Endothelial cell (in vitro differentiated cells): ENCODE measurements around the gene PRKG1. TPM values are rescaled to one million over a fixed set of nuclear protein-coding genes. Genes with fewer than 3 reads are reported as not detected.

Experiments used
- DNase-seq: peaks from one replicate; pipeline ENCODE4 v3.0.0; 2021; ENCODE audit warnings: low spot score
- H3K27ac Mint-ChIP-seq: one replicate; pipeline ENCODE4 v1.8.0; 2021; ENCODE audit warnings: mixed read lengths, inconsistent platforms; ENCODE audit not compliant: unreplicated experiment
- H3K27me3 Mint-ChIP-seq: one replicate; pipeline ENCODE4 v1.8.0; 2021; ENCODE audit warnings: mild to moderate bottlenecking, moderate library complexity, mixed read lengths, inconsistent platforms; ENCODE audit not compliant: unreplicated experiment
- H3K36me3 Mint-ChIP-seq: one replicate; pipeline ENCODE4 v1.8.0; 2021; ENCODE audit warnings: mild to moderate bottlenecking, low read depth, mixed read lengths, inconsistent platforms; ENCODE audit not compliant: unreplicated experiment
- H3K4me1 Mint-ChIP-seq: one replicate; pipeline ENCODE4 v1.8.0; 2021; ENCODE audit warnings: mild to moderate bottlenecking, mixed read lengths, inconsistent platforms; ENCODE audit not compliant: unreplicated experiment
- H3K4me3 Mint-ChIP-seq: one replicate; pipeline ENCODE4 v1.8.0; 2021; ENCODE audit warnings: mild to moderate bottlenecking, mixed read lengths, inconsistent platforms; ENCODE audit not compliant: unreplicated experiment
- H3K9me3 Mint-ChIP-seq: one replicate; pipeline ENCODE4 v1.8.0; 2021; ENCODE audit warnings: mixed read lengths, inconsistent platforms; ENCODE audit not compliant: unreplicated experiment
- total RNA-seq: library from RNA; stranded (reverse); fragmentation: NEBNext Ultra II Directional; extraction: Animal tissue kit (Norgen Biotek cat#: 25700); gene quantifications from one replicate; pipeline ENCODE4 v1.2.1, GENCODE V29; 2021; ENCODE audit not compliant: unreplicated experiment
- TF ChIP-seq, protein P1 (sequence below): fragments of 200-600 bp; sonication (generic); IDR thresholded peaks from one replicate; pipeline ENCODE4 v1.5.0; 2021; ENCODE audit warnings: antibody characterized with exemption; ENCODE audit not compliant: unreplicated experiment

Gene PRKG1
- total RNA-seq, 1 donor from 2014 or later: 10.7 TPM

DNA sequence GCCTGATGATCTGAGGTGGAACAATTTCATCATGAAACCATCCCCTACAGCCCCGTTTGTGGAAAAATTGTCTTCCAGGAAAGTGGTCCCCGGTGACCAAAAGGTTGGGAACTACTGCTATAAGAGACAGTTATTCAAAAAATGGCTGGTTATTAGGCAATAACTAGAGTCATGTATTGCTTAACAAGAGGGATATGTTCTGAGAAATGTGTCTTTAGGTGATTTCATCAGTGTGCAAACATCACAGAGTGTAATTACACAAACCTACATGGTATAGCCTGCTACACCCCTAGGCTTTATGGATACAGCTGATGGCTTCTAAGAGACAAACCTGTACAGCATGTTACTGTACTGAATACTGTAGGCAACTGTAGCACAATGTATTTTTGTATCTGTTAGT lies 696.4 kb downstream of the PRKG1 start:
- DNase-seq: no peak
- TF ChIP-seq, protein P1, sequence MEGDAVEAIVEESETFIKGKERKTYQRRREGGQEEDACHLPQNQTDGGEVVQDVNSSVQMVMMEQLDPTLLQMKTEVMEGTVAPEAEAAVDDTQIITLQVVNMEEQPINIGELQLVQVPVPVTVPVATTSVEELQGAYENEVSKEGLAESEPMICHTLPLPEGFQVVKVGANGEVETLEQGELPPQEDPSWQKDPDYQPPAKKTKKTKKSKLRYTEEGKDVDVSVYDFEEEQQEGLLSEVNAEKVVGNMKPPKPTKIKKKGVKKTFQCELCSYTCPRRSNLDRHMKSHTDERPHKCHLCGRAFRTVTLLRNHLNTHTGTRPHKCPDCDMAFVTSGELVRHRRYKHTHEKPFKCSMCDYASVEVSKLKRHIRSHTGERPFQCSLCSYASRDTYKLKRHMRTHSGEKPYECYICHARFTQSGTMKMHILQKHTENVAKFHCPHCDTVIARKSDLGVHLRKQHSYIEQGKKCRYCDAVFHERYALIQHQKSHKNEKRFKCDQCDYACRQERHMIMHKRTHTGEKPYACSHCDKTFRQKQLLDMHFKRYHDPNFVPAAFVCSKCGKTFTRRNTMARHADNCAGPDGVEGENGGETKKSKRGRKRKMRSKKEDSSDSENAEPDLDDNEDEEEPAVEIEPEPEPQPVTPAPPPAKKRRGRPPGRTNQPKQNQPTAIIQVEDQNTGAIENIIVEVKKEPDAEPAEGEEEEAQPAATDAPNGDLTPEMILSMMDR: no peak
- no peaks in the 10 kb centered on the region for H3K4me1 Mint-ChIP-seq
- no peak overlapping the region for H3K27ac Mint-ChIP-seq
- H3K36me3 Mint-ChIP-seq: no peaks in the 10 kb centered on the region
- H3K9me3 Mint-ChIP-seq: no peaks in the 10 kb centered on the region
- no peaks in the 10 kb centered on the region for H3K27me3 Mint-ChIP-seq
- no peak overlapping the region for H3K4me3 Mint-ChIP-seq

DNA sequence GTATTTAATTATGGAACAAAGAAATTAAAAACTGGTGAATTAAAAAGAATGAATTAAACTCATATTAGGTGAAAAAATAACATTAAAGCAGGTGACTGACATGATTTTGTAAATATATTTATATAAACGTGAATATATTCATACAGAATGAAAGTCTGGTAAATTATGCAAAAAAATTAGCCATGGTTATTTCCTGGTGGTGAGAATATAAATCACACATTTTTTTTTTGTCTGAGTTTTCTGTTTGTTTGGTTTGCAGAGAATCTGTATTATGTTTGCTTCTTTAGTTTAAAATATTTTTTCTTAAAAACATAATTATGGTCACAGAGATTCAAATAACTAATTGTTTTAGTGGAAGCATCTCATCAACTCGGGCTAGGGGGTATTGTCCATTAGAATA lies 698.1 kb downstream of the PRKG1 start:
- TF ChIP-seq, protein P1: peak; percentile 31
- Mint-ChIP-seq H3K4me1 (no peaks in the 10 kb centered on the region), H3K27me3 (no peaks in the 10 kb centered on the region), H3K9me3 (no peaks in the 10 kb centered on the region), H3K36me3 (no peaks in the 10 kb centered on the region), H3K4me3 (no peak overlapping the region), H3K27ac (no peak overlapping the region)
- no peak for DNase-seq

DNA sequence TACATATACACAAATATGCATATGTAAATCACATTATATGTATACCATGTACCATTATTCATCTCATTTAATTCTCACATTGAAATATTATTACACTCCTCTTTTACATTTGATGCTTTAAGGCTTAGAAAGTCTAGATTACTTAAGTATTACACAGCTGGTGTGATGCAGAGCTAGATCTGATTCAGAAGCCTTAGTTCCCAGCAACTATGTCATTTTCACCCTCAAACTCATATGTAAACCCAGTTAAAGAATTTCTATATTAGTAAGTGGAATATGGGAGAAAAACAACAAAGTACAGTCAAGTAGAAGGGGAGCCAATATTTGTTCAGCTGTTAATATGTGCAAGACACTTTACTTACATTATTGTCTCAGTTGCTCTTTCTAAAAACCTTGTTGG lies 699.4 kb downstream of the PRKG1 start:
- no peaks in the 10 kb centered on the region for H3K36me3 Mint-ChIP-seq
- no peak overlapping the region for H3K27ac Mint-ChIP-seq
- no peaks in the 10 kb centered on the region for H3K27me3 Mint-ChIP-seq
- no peaks in the 10 kb centered on the region for H3K9me3 Mint-ChIP-seq
- no peaks in the 10 kb centered on the region for H3K4me1 Mint-ChIP-seq
- H3K4me3 Mint-ChIP-seq: no peak overlapping the region
- TF ChIP-seq, protein P1: no peak
- no peak for DNase-seq

DNA sequence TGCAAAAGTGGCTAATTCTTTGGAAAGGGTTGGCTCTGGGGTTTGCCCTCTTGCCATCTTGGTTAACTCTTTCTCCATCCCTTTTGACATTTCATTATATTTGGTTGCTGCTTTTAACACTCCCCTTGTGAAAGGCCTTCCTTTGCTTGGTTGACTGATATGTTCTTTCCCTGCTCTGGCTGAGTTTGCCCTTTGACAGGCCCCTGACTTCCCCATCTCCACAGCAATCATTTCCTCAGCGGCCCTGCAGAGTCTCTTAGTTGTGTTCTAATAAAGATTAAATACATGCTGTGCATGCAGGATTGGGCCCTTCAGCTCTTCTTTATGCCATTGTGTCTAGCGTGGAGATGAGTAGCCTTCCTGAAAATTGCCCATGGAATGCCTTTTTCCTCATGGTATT lies 709.7 kb downstream of the PRKG1 start:
- Mint-ChIP-seq H3K36me3 (no peaks in the 10 kb centered on the region), H3K27ac (no peak overlapping the region), H3K9me3 (no peaks in the 10 kb centered on the region), H3K4me1 (no peaks in the 10 kb centered on the region), H3K4me3 (no peak overlapping the region), H3K27me3 (no peaks in the 10 kb centered on the region)
- TF ChIP-seq, protein P1: no peak
- DNase-seq: no peak

DNA sequence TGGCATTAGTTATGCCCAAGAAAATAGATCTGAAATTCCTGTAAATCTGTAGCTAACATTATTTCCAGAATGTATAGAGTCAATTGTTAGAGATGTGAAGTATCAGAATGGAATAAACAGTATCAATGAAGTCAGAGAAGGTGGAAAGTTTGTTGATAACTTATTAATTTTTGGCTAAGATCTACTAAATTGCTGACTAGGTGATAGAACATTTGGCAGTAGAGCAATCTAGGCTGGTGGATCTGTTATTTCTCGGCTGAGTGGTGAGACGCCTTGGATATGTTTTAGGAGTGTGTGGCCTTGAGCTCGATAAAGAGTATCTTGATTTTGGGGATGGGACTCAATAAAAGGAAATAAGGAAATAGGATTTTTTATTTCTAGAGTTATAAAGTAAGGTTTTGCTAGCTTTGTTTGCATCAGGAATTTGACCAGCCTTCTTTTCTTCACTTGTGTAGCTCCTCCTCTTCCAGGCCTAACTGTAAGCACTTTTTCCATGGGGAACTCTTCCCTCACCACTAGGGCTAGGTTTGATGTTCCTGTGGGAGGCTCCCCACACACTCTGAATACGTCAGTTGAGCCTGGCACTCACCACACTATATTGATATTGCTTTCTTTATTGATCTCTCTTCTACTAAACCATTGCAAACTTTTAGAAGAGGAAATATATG lies 711.9 kb downstream of the PRKG1 start:
- Mint-ChIP-seq H3K27ac (no peak overlapping the region), H3K4me3 (no peak overlapping the region), H3K4me1 (no peaks in the 10 kb centered on the region), H3K27me3 (no peaks in the 10 kb centered on the region), H3K9me3 (no peaks in the 10 kb centered on the region), H3K36me3 (no peaks in the 10 kb centered on the region)
- DNase-seq: no peak
- TF ChIP-seq, protein P1: no peak
